HEK293 (cell line): ENCODE results near the gene NEU3.

Source experiments
- CTCF ChIA-PET: fragments of 350-600 bp; formaldehyde crosslinking; extraction: SDS; loops from one replicate; lab custom pipeline; 2021; ENCODE audit warnings: antibody characterized with exemption; lab: Yijun Ruan, JAX
- POLR2A ChIA-PET: fragments of 300-600 bp; formaldehyde crosslinking; extraction: SDS; loops from one replicate; lab custom pipeline; 2020; ENCODE audit warnings: antibody characterized with exemption, inconsistent platforms; lab: Yijun Ruan, JAX
- H3K27ac ChIP-seq: fragments of 200-500 bp; sonication (Bioruptor generic); 2 replicates; pipeline ENCODE4 v1.5.1; 2014; ENCODE audit warnings: low read depth, low read length, control low read depth, inconsistent platforms; ENCODE audit errors: extremely low read depth
- H3K36me3 ChIP-seq, 2 experiments: fragments of 200-500 bp in 1 of 2; sonication (Bioruptor generic) in 1 of 2; 1 replicate in 1 of 2; 2 replicates in 1 of 2; pipeline ENCODE4 v1.5.1; 2014 to 2017; ENCODE audit warnings: inconsistent platforms in 2 of 2, low read length in 2 of 2; ENCODE audit not compliant: control insufficient read depth in 2 of 2, insufficient read depth in 1 of 2
- H3K4me1 ChIP-seq: fragments of 200-500 bp; sonication (Bioruptor generic); 2 replicates; pipeline ENCODE4 v1.5.1; 2014; ENCODE audit warnings: mild to moderate bottlenecking, low read length, inconsistent platforms; ENCODE audit not compliant: control insufficient read depth, insufficient read depth
- H3K4me3 ChIP-seq: 2 replicates; pipeline ENCODE4 v1.5.1; 2011; ENCODE audit warnings: low read depth, mild to moderate bottlenecking, control low read depth, low read length, moderate library complexity
- H3K9me3 ChIP-seq: fragments of 200-500 bp; sonication (Bioruptor generic); 2 replicates; pipeline ENCODE4 v1.5.1; 2014; ENCODE audit warnings: low read depth, low read length, inconsistent platforms; ENCODE audit not compliant: control insufficient read depth, insufficient read depth
- BCL11B ChIP-seq: fragments of 450-650 bp; formaldehyde crosslinking; IDR thresholded peaks from 2 replicates; pipeline ENCODE4 v1.5.1; 2016; ENCODE audit warnings: low read depth, missing biosample characterization, missing genetic modification characterization
- FEZF1 ChIP-seq: fragments of 450-650 bp; formaldehyde crosslinking; IDR thresholded peaks from 2 replicates; pipeline ENCODE4 v1.5.1; 2016; ENCODE audit warnings: missing biosample characterization, missing genetic modification characterization
- KLF7 ChIP-seq: fragments of 450-650 bp; formaldehyde crosslinking; IDR thresholded peaks from 2 replicates; pipeline ENCODE4 v1.5.1; 2016; ENCODE audit warnings: missing biosample characterization, missing genetic modification characterization, borderline replicate concordance
- OSR2 ChIP-seq: fragments of 450-650 bp; formaldehyde crosslinking; IDR thresholded peaks from 2 replicates; pipeline ENCODE4 v1.5.1; 2016; ENCODE audit warnings: missing biosample characterization, missing genetic modification characterization
- REPIN1 ChIP-seq: fragments of 450-650 bp; formaldehyde crosslinking; IDR thresholded peaks from 2 replicates; pipeline ENCODE4 v1.5.1; 2017; ENCODE audit warnings: missing biosample characterization, missing genetic modification characterization, low read depth
- WT1 ChIP-seq: fragments of 450-650 bp; formaldehyde crosslinking; IDR thresholded peaks from 2 replicates; pipeline ENCODE4 v1.5.1; 2016; ENCODE audit warnings: missing biosample characterization, missing genetic modification characterization
- ZBTB21 ChIP-seq: fragments of 450-650 bp; formaldehyde crosslinking; IDR thresholded peaks from 2 replicates; pipeline ENCODE4 v1.5.1; 2017; ENCODE audit warnings: missing biosample characterization, missing genetic modification characterization
- ZEB2 ChIP-seq: fragments of 450-650 bp; formaldehyde crosslinking; IDR thresholded peaks from 2 replicates; pipeline ENCODE4 v1.5.1; 2016; ENCODE audit warnings: missing biosample characterization, missing genetic modification characterization
- ZFP3 ChIP-seq: fragments of 450-650 bp; formaldehyde crosslinking; IDR thresholded peaks from 2 replicates; pipeline ENCODE4 v1.5.1; 2016; ENCODE audit warnings: low read depth, missing biosample characterization, missing genetic modification characterization
- ZNF114 ChIP-seq: fragments of 450-650 bp; formaldehyde crosslinking; IDR thresholded peaks from 2 replicates; pipeline ENCODE4 v1.5.0; 2017; ENCODE audit warnings: missing biosample characterization, missing genetic modification characterization
- ZNF132 ChIP-seq: fragments of 450-650 bp; formaldehyde crosslinking; IDR thresholded peaks from 2 replicates; pipeline ENCODE4 v1.5.1; 2017; ENCODE audit warnings: missing biosample characterization, missing genetic modification characterization, borderline replicate concordance
- ZNF138 ChIP-seq: fragments of 450-650 bp; formaldehyde crosslinking; IDR thresholded peaks from 2 replicates; pipeline ENCODE4 v1.5.1; 2016; ENCODE audit warnings: missing biosample characterization, missing genetic modification characterization, borderline replicate concordance
- ZNF157 ChIP-seq: fragments of 450-650 bp; formaldehyde crosslinking; IDR thresholded peaks from 2 replicates; pipeline ENCODE4 v1.5.1; 2016; ENCODE audit warnings: missing biosample characterization, missing genetic modification characterization
- ZNF16 ChIP-seq: fragments of 450-650 bp; formaldehyde crosslinking; IDR thresholded peaks from 2 replicates; pipeline ENCODE4 v1.5.1; 2016; ENCODE audit warnings: low read depth, missing biosample characterization, missing genetic modification characterization
- ZNF302 ChIP-seq: fragments of 450-650 bp; formaldehyde crosslinking; IDR thresholded peaks from 2 replicates; pipeline ENCODE4 v1.5.1; 2016; ENCODE audit warnings: missing biosample characterization, missing genetic modification characterization, low read depth
- ZNF366 ChIP-seq: fragments of 450-650 bp; formaldehyde crosslinking; conservative IDR thresholded peaks from 2 replicates; pipeline ENCODE4 v1.5.1; 2016; ENCODE audit warnings: missing biosample characterization, missing genetic modification characterization
- ZNF473 ChIP-seq: fragments of 450-650 bp; formaldehyde crosslinking; IDR thresholded peaks from 2 replicates; pipeline ENCODE4 v1.5.1; 2017; ENCODE audit warnings: missing biosample characterization, missing genetic modification characterization
- ZNF510 ChIP-seq: fragments of 450-650 bp; formaldehyde crosslinking; IDR thresholded peaks from 2 replicates; pipeline ENCODE4 v1.5.1; 2018; ENCODE audit warnings: mild to moderate bottlenecking, missing genetic modification characterization, missing biosample characterization; ENCODE audit not compliant: insufficient replicate concordance
- ZNF596 ChIP-seq: fragments of 450-650 bp; IDR thresholded peaks from 2 replicates; pipeline ENCODE4 v1.5.0; 2018; ENCODE audit warnings: missing biosample characterization, mild to moderate bottlenecking, missing genetic modification characterization, moderate library complexity
- ZNF660 ChIP-seq: fragments of 450-650 bp; IDR thresholded peaks from 2 replicates; pipeline ENCODE4 v1.5.1; 2018; ENCODE audit warnings: missing biosample characterization, mild to moderate bottlenecking, missing genetic modification characterization
- ZNF76 ChIP-seq: fragments of 450-650 bp; formaldehyde crosslinking; IDR thresholded peaks from 2 replicates; pipeline ENCODE4; 2016; ENCODE audit warnings: low read depth, missing biosample characterization, missing genetic modification characterization, borderline replicate concordance
- TF ChIP-seq, protein P1 (sequence below): fragments of 450-650 bp; formaldehyde crosslinking; optimal IDR thresholded peaks from 2 replicates; pipeline ENCODE3; 2016; ENCODE audit warnings: missing biosample characterization, mild to moderate bottlenecking, missing genetic modification characterization
- TF ChIP-seq, protein P2 (sequence below): fragments of 450-650 bp; formaldehyde crosslinking; IDR thresholded peaks from 2 replicates; pipeline ENCODE4 v1.5.1; 2016; ENCODE audit warnings: missing biosample characterization, missing genetic modification characterization
- TF ChIP-seq, protein P3 (sequence below): fragments of 450-650 bp; formaldehyde crosslinking; IDR thresholded peaks from 2 replicates; pipeline ENCODE4 v1.5.1; 2017; ENCODE audit warnings: missing biosample characterization, missing genetic modification characterization
- TF ChIP-seq, protein P4 (sequence below): fragments of 450-650 bp; formaldehyde crosslinking; conservative IDR thresholded peaks from 2 replicates; pipeline ENCODE4 v1.5.1; 2016; ENCODE audit warnings: low read depth, missing biosample characterization, missing genetic modification characterization

NEU3 gene

DNA sequence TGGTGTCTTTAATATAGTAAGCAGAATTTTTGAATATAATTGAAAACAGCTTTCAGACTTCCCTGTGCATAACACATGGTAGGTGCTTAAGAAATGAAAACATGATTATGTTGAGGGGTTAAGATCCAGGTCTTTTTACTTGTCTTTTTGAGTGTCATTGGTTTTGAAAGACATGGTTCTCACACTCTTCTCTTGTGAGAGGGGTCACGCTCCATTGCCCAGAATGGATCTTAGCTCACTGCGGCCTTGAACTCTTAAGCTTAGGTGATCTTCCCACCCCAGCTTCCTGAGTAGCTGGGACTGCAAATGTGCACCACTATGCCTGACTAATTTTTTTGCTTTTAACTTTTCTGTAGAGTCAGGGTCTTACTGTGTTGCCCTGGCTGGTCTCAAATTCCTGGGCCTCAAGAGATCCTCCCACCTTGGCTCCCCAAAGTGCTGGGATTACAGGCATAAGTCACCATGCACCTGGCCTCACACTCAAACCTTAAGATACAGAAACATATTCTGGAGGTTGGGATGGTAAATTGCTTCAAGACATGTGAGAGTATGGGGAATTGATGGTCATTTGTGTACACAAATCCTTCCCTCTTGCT lies 38.3 kb upstream of the NEU3 start:
- ChIA-PET CTCF (interaction anchor here (1.1 kb wide), 1 partner anchor 64 kb away, joined by 3 read pairs; no protein-coding TSS in a partner anchor), POLR2A (no interaction called here)
- peak overlapping the region; percentile 97 for H3K4me3 ChIP-seq
- peaks cover 0 to 22% of the 10 kb centered on the region in 2 experiments; a peak in 2 of 3 replicates for H3K36me3 ChIP-seq
- H3K4me1 ChIP-seq, result no peaks in the 10 kb centered on the region
- H3K27ac ChIP-seq, result no peak overlapping the region
- TF ChIP-seq ZNF473 (tag by site-specific recombination) (no peak), ZFP3 (tag by site-specific recombination) (no peak), ZNF510 (tag by site-specific recombination) (no peak), ZNF157 (tag by site-specific recombination) (no peak), WT1 (tag by site-specific recombination) (no peak), ZNF76 (tag by site-specific recombination) (no peak), ZNF114 (tag by site-specific recombination) (no peak), ZNF302 (tag by site-specific recombination) (no peak), OSR2 (tag by site-specific recombination) (no peak), FEZF1 (no peak), ZNF132 (tag by site-specific recombination) (no peak), REPIN1 (tag by site-specific recombination) (no peak), ZNF138 (tag by site-specific recombination) (no peak), ZBTB21 (no peak)
- TF ChIP-seq, protein P1, sequence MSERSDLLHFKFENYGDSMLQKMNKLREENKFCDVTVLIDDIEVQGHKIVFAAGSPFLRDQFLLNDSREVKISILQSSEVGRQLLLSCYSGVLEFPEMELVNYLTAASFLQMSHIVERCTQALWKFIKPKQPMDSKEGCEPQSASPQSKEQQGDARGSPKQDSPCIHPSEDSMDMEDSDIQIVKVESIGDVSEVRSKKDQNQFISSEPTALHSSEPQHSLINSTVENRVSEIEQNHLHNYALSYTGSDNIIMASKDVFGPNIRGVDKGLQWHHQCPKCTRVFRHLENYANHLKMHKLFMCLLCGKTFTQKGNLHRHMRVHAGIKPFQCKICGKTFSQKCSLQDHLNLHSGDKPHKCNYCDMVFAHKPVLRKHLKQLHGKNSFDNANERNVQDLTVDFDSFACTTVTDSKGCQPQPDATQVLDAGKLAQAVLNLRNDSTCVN, result no peak
- TF ChIP-seq, protein P2, sequence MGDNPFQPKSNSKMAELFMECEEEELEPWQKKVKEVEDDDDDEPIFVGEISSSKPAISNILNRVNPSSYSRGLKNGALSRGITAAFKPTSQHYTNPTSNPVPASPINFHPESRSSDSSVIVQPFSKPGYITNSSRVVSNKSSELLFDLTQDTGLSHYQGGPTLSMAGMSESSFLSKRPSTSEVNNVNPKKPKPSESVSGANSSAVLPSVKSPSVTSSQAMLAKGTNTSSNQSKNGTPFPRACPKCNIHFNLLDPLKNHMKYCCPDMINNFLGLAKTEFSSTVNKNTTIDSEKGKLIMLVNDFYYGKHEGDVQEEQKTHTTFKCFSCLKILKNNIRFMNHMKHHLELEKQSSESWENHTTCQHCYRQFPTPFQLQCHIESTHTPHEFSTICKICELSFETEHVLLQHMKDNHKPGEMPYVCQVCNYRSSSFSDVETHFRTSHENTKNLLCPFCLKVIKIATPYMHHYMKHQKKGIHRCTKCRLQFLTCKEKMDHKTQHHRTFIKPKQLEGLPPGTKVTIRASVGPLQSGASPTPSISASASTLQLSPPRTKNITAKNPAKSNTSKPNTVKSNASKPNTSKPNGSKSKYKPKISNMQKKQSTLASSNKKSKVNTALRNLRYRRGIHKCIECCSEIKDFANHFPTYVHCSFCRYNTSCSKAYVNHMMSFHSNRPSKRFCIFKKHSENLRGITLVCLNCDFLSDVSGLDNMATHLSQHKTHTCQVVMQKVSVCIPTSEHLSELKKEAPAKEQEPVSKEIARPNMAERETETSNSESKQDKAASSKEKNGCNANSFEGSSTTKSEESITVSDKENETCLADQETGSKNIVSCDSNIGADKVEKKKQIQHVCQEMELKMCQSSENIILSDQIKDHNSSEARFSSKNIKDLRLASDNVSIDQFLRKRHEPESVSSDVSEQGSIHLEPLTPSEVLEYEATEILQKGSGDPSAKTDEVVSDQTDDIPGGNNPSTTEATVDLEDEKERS, result no peak
- TF ChIP-seq, protein P3, sequence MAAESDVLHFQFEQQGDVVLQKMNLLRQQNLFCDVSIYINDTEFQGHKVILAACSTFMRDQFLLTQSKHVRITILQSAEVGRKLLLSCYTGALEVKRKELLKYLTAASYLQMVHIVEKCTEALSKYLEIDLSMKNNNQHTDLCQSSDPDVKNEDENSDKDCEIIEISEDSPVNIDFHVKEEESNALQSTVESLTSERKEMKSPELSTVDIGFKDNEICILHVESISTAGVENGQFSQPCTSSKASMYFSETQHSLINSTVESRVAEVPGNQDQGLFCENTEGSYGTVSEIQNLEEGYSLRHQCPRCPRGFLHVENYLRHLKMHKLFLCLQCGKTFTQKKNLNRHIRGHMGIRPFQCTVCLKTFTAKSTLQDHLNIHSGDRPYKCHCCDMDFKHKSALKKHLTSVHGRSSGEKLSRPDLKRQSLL (tag by site-specific recombination), result no peak
- H3K9me3 ChIP-seq, result no peaks in the 10 kb centered on the region

DNA sequence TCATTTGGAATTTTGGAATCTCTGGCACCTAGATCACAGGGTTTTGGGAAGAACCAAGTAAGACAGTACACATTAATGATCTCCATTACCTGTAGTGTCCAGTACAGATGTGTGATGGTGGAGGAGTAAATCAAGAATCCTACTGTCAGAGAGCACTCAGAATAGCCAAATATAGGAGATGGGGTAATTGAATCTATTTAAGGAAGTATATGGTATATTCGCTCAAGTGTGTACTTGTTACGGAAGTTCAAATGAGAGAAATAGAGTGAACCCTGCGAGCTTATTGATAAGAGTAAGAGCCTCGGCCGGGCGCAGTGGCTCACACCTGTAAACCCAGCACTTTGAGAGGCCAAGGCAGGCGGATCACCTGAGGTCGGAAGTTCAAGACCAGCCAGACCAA lies 37.5 kb upstream of the NEU3 start:
- ChIA-PET CTCF (interaction anchor here (1.1 kb wide), 1 partner anchor 63 kb away, joined by 3 read pairs; no protein-coding TSS in a partner anchor), POLR2A (no interaction called here)
- H3K36me3 ChIP-seq, result peaks cover 0 to 22% of the 10 kb centered on the region in 2 experiments; a peak in 2 of 3 replicates
- H3K9me3 ChIP-seq, result no peaks in the 10 kb centered on the region
- no peaks in the 10 kb centered on the region for H3K4me1 ChIP-seq
- H3K27ac ChIP-seq, result no peak overlapping the region
- H3K4me3 ChIP-seq, result no peak overlapping the region
- TF ChIP-seq, protein P4, sequence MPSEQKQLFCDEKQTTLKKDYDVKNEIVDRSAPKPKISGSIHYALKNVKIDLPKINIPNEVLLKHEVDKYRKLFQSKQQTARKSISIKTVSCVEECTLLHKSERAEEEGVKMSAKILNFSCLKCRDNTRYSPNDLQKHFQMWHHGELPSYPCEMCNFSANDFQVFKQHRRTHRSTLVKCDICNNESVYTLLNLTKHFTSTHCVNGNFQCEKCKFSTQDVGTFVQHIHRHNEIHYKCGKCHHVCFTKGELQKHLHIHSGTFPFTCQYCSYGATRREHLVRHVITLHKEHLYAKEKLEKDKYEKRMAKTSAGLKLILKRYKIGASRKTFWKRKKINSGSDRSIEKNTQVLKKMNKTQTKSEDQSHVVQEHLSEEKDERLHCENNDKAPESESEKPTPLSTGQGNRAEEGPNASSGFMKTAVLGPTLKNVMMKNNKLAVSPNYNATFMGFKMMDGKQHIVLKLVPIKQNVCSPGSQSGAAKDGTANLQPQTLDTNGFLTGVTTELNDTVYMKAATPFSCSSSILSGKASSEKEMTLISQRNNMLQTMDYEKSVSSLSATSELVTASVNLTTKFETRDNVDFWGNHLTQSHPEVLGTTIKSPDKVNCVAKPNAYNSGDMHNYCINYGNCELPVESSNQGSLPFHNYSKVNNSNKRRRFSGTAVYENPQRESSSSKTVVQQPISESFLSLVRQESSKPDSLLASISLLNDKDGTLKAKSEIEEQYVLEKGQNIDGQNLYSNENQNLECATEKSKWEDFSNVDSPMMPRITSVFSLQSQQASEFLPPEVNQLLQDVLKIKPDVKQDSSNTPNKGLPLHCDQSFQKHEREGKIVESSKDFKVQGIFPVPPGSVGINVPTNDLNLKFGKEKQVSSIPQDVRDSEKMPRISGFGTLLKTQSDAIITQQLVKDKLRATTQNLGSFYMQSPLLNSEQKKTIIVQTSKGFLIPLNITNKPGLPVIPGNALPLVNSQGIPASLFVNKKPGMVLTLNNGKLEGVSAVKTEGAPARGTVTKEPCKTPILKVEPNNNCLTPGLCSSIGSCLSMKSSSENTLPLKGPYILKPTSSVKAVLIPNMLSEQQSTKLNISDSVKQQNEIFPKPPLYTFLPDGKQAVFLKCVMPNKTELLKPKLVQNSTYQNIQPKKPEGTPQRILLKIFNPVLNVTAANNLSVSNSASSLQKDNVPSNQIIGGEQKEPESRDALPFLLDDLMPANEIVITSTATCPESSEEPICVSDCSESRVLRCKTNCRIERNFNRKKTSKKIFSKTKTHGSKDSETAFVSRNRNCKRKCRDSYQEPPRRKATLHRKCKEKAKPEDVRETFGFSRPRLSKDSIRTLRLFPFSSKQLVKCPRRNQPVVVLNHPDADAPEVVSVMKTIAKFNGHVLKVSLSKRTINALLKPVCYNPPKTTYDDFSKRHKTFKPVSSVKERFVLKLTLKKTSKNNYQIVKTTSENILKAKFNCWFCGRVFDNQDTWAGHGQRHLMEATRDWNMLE (tag by site-specific recombination), result no peak
- TF ChIP-seq ZEB2 (tag by site-specific recombination) (no peak), BCL11B (no peak), KLF7 (no peak), ZBTB21 (no peak), ZNF366 (tag by site-specific recombination) (no peak), ZNF16 (tag by site-specific recombination) (no peak), ZNF660 (no peak), ZNF596 (tag by site-specific recombination) (no peak)
